Activated T-cell treated with anti-CD3 and anti-CD28 coated beads, Interleukin-2, amount 50 U/mL, for 72 hours (primary cell): ENCODE data around the gene CMTM5. TPM values are rescaled to one million over a fixed set of nuclear protein-coding genes. Genes with fewer than 3 reads are reported as not detected.
"Not testable (repeated sequence)": the region's sequence is repeated elsewhere in the genome, so short reads cannot be mapped to it uniquely, and the experiment has no call there.

Source experiments
- ATAC-seq, 2 donors: fragments of 150-1000 bp; cut with Tn5 transposase; replicated peaks in 1 of 2; 2 replicates each; pipeline ENCODE4 v1.10.0; 2021; ENCODE audit warnings: moderate library complexity in 2 of 2, mild to moderate bottlenecking in 1 of 2
- DNase-seq, 2 donors: peaks; one replicate each; pipeline ENCODE4 v3.0.0; 2021 to 2022; ENCODE audit warnings: mixed read lengths in 1 of 2
- H3K27ac Mint-ChIP-seq: one replicate; pipeline ENCODE4 v1.8.0; 2022; ENCODE audit warnings: mild to moderate bottlenecking, moderate library complexity, mixed read lengths
- H3K27me3 Mint-ChIP-seq: one replicate; pipeline ENCODE4 v1.8.0; 2022; ENCODE audit warnings: low read depth, mixed read lengths
- H3K36me3 Mint-ChIP-seq, 2 donors: one replicate each; pipeline ENCODE4 v1.8.0; 2022; ENCODE audit warnings: mixed read lengths in 2 of 2, mild to moderate bottlenecking in 1 of 2; ENCODE audit not compliant: insufficient read depth in 2 of 2
- H3K4me1 Mint-ChIP-seq: one replicate; pipeline ENCODE4 v1.8.0; 2022; ENCODE audit warnings: low read depth, mixed read lengths
- H3K4me3 Mint-ChIP-seq, 2 donors: one replicate each; pipeline ENCODE4 v1.8.0; 2022; ENCODE audit warnings: mild to moderate bottlenecking in 2 of 2, mixed read lengths in 2 of 2, moderate library complexity in 2 of 2
- H3K9me3 Mint-ChIP-seq, 2 donors: one replicate each; pipeline ENCODE4 v1.8.0; 2022; ENCODE audit warnings: mixed read lengths in 2 of 2
- total RNA-seq, 2 donors: library from RNA; stranded (reverse); gene quantifications; one replicate each; pipeline ENCODE4 v1.2.3, GENCODE V29; 2022

The CMTM5 gene
- total RNA-seq, 2 donors from 2014 or later = 0.30 TPM; not detected in 1

- no peaks in the 10 kb centered on the region for H3K9me3 Mint-ChIP-seq
- ATAC-seq = no peak
- H3K27me3 Mint-ChIP-seq = no peaks in the 10 kb centered on the region
- no peaks in the 10 kb centered on the region for H3K36me3 Mint-ChIP-seq
- no peak overlapping the region for H3K27ac Mint-ChIP-seq
- no peak overlapping the region for H3K4me3 Mint-ChIP-seq
- H3K4me1 Mint-ChIP-seq = no peaks in the 10 kb centered on the region
- DNase-seq = no peak
These were observed 8.9 kb downstream of the CMTM5 start for GRCh38 chr14:23385642-23386265.

GRCh38 chr14:23386266-23386657 lies 9.4 kb downstream of the CMTM5 start:
- not testable (repeated sequence) for H3K4me3 Mint-ChIP-seq, ATAC-seq, H3K4me1 Mint-ChIP-seq, DNase-seq, H3K9me3 Mint-ChIP-seq, H3K27ac Mint-ChIP-seq, H3K36me3 Mint-ChIP-seq, H3K27me3 Mint-ChIP-seq

GRCh38 chr14:23386999-23387398 lies 10.2 kb downstream of the CMTM5 start:
- ATAC-seq = no peak
- H3K27ac Mint-ChIP-seq = no peak overlapping the region
- H3K36me3 Mint-ChIP-seq = no peaks in the 10 kb centered on the region
- H3K27me3 Mint-ChIP-seq = no peaks in the 10 kb centered on the region
- no peak for DNase-seq
- H3K4me3 Mint-ChIP-seq = no peak overlapping the region
- no peaks in the 10 kb centered on the region for H3K4me1 Mint-ChIP-seq
- no peaks in the 10 kb centered on the region for H3K9me3 Mint-ChIP-seq

GRCh38 chr14:23387916-23388882 lies 11.4 kb downstream of the CMTM5 start:
- H3K36me3 Mint-ChIP-seq = no peaks in the 10 kb centered on the region
- no peaks in the 10 kb centered on the region for H3K4me1 Mint-ChIP-seq
- H3K27me3 Mint-ChIP-seq = no peaks in the 10 kb centered on the region
- no peaks in the 10 kb centered on the region for H3K9me3 Mint-ChIP-seq
- no peak overlapping the region for H3K4me3 Mint-ChIP-seq
- no peak overlapping the region for H3K27ac Mint-ChIP-seq
- ATAC-seq = no peak
- DNase-seq = no peak

- Mint-ChIP-seq H3K4me3 (no peak overlapping the region), H3K9me3 (no peaks in the 10 kb centered on the region), H3K27me3 (no peaks in the 10 kb centered on the region), H3K4me1 (no peaks in the 10 kb centered on the region), H3K27ac (no peak overlapping the region), H3K36me3 (no peaks in the 10 kb centered on the region)
- no peak for ATAC-seq
- no peak for DNase-seq
These were observed 12.2 kb downstream of the CMTM5 start for GRCh38 chr14:23388996-23389395.

GRCh38 chr14:23389396-23389795 lies 12.6 kb downstream of the CMTM5 start:
- H3K36me3 Mint-ChIP-seq = no peaks in the 10 kb centered on the region
- ATAC-seq (no peak), DNase-seq (no peak)
- no peaks in the 10 kb centered on the region for H3K27me3 Mint-ChIP-seq
- no peaks in the 10 kb centered on the region for H3K4me1 Mint-ChIP-seq
- H3K27ac Mint-ChIP-seq = no peak overlapping the region
- H3K9me3 Mint-ChIP-seq = no peaks in the 10 kb centered on the region
- H3K4me3 Mint-ChIP-seq = no peak overlapping the region

- DNase-seq, H3K27me3 Mint-ChIP-seq, H3K27ac Mint-ChIP-seq, H3K4me3 Mint-ChIP-seq, H3K9me3 Mint-ChIP-seq, H3K4me1 Mint-ChIP-seq, H3K36me3 Mint-ChIP-seq, ATAC-seq: not testable (repeated sequence)
These were observed 13.0 kb downstream of the CMTM5 start for GRCh38 chr14:23389871-23390270.

- no peaks in the 10 kb centered on the region for H3K27me3 Mint-ChIP-seq
- H3K27ac Mint-ChIP-seq = no peak overlapping the region
- H3K4me1 Mint-ChIP-seq = no peaks in the 10 kb centered on the region
- ATAC-seq = no peak
- DNase-seq = no peak
- no peaks in the 10 kb centered on the region for H3K36me3 Mint-ChIP-seq
- no peaks in the 10 kb centered on the region for H3K9me3 Mint-ChIP-seq
- H3K4me3 Mint-ChIP-seq = no peak overlapping the region
These were observed 15.8 kb downstream of the CMTM5 start for GRCh38 chr14:23392613-23393012.

- no peak for ATAC-seq
- H3K36me3 Mint-ChIP-seq = no peaks in the 10 kb centered on the region
- no peak for DNase-seq
- H3K27me3 Mint-ChIP-seq = no peaks in the 10 kb centered on the region
- H3K4me1 Mint-ChIP-seq = no peaks in the 10 kb centered on the region
- H3K27ac Mint-ChIP-seq = no peak overlapping the region
- no peaks in the 10 kb centered on the region for H3K9me3 Mint-ChIP-seq
- no peak overlapping the region for H3K4me3 Mint-ChIP-seq
These were observed 19.3 kb downstream of the CMTM5 start for GRCh38 chr14:23396126-23396525.

- Mint-ChIP-seq H3K27ac (no peak overlapping the region), H3K36me3 (no peaks in the 10 kb centered on the region)
- DNase-seq = no peak
These were observed 20.0 kb downstream of the CMTM5 start for GRCh38 chr14:23396781-23397407.

GRCh38 chr14:23398348-23398747 lies 21.5 kb downstream of the CMTM5 start:
- DNase-seq = no peak
- no peaks in the 10 kb centered on the region for H3K36me3 Mint-ChIP-seq
- no peak for ATAC-seq
- no peak overlapping the region for H3K27ac Mint-ChIP-seq
- H3K4me3 Mint-ChIP-seq = no peak overlapping the region
- peaks cover 9% of the 10 kb centered on the region for H3K27me3 Mint-ChIP-seq
- no peaks in the 10 kb centered on the region for H3K9me3 Mint-ChIP-seq
- no peaks in the 10 kb centered on the region for H3K4me1 Mint-ChIP-seq

More at GRCh38 chr14:23396781-23397407, 20.0 kb downstream of the CMTM5 start:
- no peaks in the 10 kb centered on the region for H3K27me3 Mint-ChIP-seq
- no peak overlapping the region for H3K4me3 Mint-ChIP-seq
- no peak for ATAC-seq
- no peaks in the 10 kb centered on the region for H3K4me1 Mint-ChIP-seq
- H3K9me3 Mint-ChIP-seq = no peaks in the 10 kb centered on the region

- ATAC-seq = no peak
- no peaks in the 10 kb centered on the region for H3K4me1 Mint-ChIP-seq
- peaks cover 9% of the 10 kb centered on the region for H3K27me3 Mint-ChIP-seq
- H3K27ac Mint-ChIP-seq = no peak overlapping the region
- DNase-seq = no peak
- no peaks in the 10 kb centered on the region for H3K36me3 Mint-ChIP-seq
- H3K9me3 Mint-ChIP-seq = no peaks in the 10 kb centered on the region
- H3K4me3 Mint-ChIP-seq = no peak overlapping the region
These were observed 22.3 kb downstream of the CMTM5 start for GRCh38 chr14:23399136-23399535.

- DNase-seq (no peak), ATAC-seq (no peak)
- Mint-ChIP-seq H3K9me3 (no peaks in the 10 kb centered on the region), H3K36me3 (no peaks in the 10 kb centered on the region), H3K4me1 (no peaks in the 10 kb centered on the region), H3K27me3 (peaks cover 9% of the 10 kb centered on the region), H3K27ac (no peak overlapping the region), H3K4me3 (no peak overlapping the region)
These were observed 22.7 kb downstream of the CMTM5 start for GRCh38 chr14:23399591-23399990.
